DLD1 (cell line): Measurements from ENCODE around the gene JMJD8.

Experiments used
- in situ Hi-C: cut with HindIII; loops from 2 replicates; pipeline ENCODE4 v1.10.0; 2017; ENCODE audit warnings: low sequenced_read_pairs

Gene JMJD8

GRCh38 chr16:666572-666971 lies 17.6 kb downstream of the JMJD8 start:
- in situ Hi-C loops: no loop called here

GRCh38 chr16:662597-662996 lies 21.5 kb downstream of the JMJD8 start:
- in situ Hi-C loops: no loop called here

- in situ Hi-C loops: no loop called here
Observed at GRCh38 chr16:662095-662494, 22.0 kb downstream of the JMJD8 start.

GRCh38 chr16:661184-661821 lies 22.8 kb downstream of the JMJD8 start:
- in situ Hi-C loops: no loop called here

DNA sequence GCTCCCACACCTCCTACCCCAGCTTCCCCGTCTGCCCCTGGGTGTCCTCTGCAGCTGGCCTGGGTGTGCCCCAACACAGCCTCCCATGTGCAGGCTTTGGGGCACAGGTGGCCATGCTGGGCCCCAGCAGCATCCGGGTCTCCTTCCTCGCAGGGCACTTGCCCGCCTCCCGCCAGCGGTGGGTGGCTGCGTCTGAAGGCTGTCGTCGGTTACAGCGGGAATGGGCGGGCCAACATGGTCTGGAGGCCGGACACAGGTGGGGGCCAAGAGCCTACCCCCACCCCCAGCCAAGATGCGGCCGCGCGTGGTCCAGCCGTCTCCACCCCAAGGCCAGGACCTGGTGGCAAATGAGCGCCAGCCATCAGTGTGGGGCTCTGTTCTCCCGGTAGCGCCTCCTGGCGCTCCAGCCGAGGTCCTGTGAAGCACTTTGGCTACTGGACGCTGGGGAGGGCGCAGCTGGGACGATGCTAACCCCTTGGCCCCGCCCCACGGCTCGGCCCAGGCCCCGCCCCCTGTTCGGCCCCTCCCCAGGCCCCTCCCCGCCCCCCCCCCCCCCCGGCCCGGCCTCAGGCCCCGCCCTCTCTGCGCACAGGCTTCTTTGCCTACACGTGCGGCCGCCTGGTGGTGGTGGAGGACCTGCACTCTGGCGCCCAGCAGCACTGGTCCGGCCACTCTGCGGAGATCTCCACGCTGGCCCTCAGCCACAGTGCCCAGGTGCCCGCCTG lies 23.5 kb downstream of the JMJD8 start:
- in situ Hi-C loops: no loop called here

DNA sequence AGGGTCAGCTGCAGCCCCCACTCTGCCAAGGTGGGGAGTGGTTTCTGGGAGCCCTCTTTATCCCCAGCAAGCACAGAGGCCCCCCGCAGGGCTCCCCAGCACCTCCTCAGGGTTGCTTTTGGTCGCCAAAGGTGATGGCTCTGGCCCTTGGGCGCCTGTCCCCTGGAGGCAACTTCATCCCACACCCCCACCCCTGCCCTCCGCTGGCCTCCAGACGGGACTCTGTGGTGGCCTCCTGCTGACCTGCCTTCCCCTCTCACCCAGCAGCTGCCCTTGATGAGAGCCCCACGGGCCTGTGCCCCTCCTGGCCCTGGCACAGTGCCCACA lies 24.0 kb downstream of the JMJD8 start:
- in situ Hi-C loops: no loop called here

DNA sequence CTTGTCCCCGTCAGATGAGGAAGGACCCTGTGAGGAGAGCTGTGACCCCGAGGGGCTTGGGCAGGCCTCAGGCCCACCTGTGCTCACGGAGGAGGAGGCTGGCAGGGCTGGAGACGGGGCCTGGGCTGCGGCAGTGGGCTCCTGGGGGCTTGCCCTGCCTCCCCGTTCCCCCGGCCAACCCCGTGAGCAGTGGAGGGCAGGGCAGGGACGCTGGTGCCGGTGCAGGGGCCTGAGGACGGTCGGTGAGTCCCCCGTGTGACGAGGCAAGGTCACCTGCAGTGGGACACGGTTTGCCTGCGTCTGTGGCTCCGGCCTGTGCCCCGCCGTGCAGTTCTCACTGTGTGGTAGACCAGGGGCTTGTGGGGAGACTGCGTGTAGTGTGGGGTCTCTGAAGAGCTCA lies 24.5 kb downstream of the JMJD8 start:
- in situ Hi-C loops: no loop called here

GRCh38 chr16:658679-659571 lies 25.2 kb downstream of the JMJD8 start:
- in situ Hi-C loops: no loop called here

DNA sequence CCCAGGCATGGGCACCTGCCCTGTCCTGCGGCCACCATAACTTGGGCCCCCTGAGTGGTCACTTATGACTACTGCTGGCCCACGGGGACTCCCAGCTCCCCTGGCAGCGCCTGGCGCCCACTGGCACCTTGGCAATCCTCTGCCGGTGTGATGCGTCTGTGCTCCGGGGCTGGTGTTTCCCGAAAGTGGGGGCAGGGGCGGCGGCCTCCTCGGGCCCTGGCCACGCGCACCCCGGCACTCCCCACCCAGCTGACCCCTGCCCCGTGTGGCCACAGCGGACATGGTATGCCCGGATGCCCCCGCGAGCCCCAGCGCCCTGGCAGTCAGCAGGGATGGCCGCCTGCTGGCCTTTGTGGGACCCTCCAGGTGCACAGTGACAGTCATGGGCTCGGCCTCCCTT lies 26.6 kb downstream of the JMJD8 start:
- in situ Hi-C loops: no loop called here

- in situ Hi-C loops: no loop called here
Observed at GRCh38 chr16:654034-654433, 30.1 kb downstream of the JMJD8 start.

DNA sequence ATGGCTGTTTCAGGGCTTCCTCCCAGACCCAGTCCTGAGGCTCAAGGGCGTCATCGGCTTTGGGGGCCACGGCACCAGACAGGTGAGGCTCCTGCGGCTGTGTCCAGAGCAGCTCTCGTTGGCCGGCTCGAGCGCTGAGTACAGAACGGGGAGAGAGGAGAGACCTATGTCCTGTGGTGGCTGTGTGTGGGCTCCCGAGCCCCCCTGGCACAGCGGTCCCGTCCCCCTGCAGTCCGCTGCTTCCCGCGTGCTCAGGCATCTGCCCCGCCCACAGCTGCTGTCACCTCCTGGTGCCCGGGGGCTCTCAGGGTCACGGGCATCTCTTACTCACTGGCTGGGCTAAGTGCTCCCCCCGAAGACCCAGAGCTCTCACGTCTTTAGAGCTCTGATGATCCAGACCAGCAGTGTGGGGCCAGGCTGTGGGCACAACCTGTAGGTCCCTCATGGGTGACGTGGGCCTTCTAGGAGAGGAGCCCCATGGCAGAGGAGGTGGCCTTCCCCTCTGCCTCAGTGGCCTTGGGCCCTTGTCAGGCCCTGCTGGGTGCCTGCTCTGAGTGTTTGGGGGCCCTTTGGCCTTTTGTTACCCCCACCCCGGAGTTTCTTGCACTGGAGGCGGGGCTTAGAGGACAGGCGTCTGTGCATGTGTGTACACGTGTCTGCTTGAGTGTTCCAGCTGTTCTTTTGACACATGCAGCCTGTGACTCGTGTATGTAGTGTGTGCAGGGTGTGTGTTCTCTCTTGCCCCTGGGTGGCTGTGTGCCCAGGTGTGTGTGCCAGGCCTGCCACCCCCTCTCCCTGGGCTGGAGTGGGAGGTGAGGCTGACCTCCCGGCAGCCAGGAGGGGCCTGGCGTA lies 31.5 kb downstream of the JMJD8 start:
- in situ Hi-C loops: no loop called here

DNA sequence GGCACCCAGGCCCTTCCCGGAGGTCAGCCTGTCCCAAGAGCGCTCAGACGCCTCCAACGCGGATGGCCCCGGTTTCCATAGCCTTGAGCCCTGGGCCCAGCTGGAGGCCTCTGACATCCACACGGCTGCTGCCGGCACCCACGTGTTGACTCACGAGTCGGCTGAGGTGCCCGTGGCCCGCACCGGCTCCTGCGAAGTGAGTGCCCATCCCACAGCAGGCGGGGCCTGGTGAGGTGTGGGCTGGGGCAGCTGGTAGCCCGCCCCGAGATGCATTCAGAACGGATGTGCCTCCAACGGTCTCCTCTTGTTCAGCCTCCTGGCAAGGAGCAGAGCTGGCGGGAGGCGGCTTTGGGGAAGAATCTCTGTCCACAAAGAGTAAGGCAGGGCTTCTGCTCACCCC lies 32.3 kb downstream of the JMJD8 start:
- in situ Hi-C loops: no loop called here

DNA sequence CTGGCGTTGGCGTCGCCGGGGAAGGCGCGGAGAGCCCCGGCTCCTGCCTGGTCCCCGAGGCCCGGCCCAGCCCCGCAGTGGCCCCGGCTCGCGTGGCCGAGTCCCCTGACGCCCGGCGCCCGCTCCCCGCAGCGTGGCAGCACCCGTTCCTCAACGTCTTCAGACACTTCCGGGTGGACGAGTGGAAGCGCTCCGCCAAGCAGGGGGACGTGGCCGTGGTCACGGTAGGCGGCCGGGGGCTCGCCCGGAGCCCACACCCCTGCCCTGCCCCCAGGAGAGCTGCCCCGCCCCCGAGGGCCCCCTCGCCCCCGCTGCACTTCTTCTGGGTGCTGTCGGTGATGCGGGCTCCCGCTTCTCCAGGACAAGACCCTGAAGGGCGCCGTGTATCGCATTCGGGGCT lies 34.5 kb downstream of the JMJD8 start:
- in situ Hi-C loops: no loop called here

DNA sequence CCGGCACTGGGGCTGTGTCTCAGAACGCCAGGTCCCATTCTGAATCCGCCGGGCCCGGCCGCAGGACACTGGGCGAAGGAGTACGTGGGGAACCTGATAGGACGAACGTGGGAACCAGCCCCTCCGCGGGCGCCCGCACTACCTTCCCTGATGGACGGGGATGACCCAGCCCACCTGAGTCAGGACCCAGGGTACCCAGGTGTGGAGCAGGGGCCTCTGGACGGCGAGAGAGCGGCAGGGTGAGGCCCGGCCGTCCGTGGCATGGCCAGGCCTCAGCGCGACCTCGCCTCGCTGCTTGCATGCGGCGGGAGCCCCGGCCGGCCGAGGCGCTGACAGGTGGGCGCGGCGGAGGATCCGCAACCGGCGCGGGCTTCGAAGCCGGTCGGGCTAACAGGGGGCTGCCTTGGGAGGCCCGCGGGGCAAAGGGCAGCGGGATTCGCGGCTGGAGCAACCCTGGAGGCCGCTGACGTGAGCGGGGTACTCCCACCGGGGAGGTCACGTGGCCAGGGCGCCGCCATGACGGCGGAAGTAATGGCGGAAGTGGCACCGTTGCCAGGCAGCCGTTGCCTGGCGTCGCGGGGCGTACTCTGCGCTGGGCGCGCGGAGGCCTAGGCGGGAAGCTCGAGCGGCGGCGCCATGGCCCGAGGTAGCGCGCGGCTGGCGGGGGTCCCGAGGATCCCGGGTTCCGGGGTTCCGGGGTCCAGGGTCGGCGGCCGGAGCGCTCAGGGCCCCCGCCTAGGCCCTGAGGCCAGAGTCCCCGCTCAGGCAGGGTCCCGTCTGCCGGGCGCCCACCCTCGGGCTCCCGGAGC lies 35.1 kb downstream of the JMJD8 start, which contains the start of gene WDR90:
Gene WDR90 (plus strand): TSS at position 585 of the 809 bp plus-strand sequence. CDS start 52 bp downstream, at position 637.
- in situ Hi-C loops: no loop called here

GRCh38 chr16:648071-648780 lies 35.9 kb downstream of the JMJD8 start:
- in situ Hi-C loops: no loop called here

- in situ Hi-C loops: no loop called here
Observed at GRCh38 chr16:647173-647902, 36.8 kb downstream of the JMJD8 start.

DNA sequence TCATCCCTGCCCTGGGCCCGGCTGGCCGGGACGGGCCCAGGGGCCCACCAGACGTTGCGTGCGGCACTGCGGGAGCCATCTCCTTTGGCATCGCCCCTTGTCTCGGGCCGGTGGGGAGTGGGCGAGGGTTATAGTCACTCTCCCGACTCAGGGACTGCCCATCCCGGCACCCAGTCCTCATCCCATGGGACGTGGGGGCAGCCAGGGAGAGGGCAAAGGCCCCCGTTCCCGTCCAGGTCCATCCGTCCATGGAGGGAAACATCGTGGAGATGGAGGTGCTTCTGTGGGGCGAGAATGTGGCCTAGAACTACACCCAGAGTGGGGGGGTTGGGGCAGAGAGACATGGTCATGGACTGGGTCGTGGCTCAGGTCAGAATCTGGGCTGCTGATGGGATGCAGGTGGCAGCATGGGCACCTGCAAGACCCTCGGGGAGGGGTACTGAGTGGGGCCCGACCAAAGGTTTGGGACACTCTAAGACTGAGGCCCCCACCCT lies 37.4 kb downstream of the JMJD8 start:
- in situ Hi-C loops: no loop called here

GRCh38 chr16:645852-646678 lies 38.1 kb downstream of the JMJD8 start:
- in situ Hi-C loops: no loop called here
